Calu3 (cell line): Measurements from ENCODE around the gene TNPO2. TPM values are rescaled to one million over a fixed set of nuclear protein-coding genes. Genes with fewer than 3 reads are reported as not detected.
A peak's percentile ranks its signal among the peaks of the same experiment; 100 is the strongest.

Experiments used
- BruUV-seq: library from RNA; stranded (reverse); fragments of 400-500 nt; replicated peaks from 2 replicates; lab custom pipeline; 2021; lab: Mats Ljungman, UMichigan
- CTCF ChIA-PET: fragments of 300-600 bp; sonication (Branson Sonifier 250); formaldehyde crosslinking; loops from one replicate; lab custom pipeline; 2022; ENCODE audit warnings: antibody characterized with exemption; lab: Charles Lee
- DNase-seq: peaks from one replicate; pipeline ENCODE4 v3.0.0; 2022
- H3K27ac Mint-ChIP-seq: one replicate; pipeline ENCODE4 v1.8.0; 2022; ENCODE audit warnings: mixed read lengths; ENCODE audit not compliant: unreplicated experiment
- H3K27me3 Mint-ChIP-seq: one replicate; pipeline ENCODE4 v1.8.0; 2022; ENCODE audit warnings: mixed read lengths; ENCODE audit not compliant: unreplicated experiment
- H3K36me3 Mint-ChIP-seq: one replicate; pipeline ENCODE4 v1.8.0; 2022; ENCODE audit warnings: mild to moderate bottlenecking, moderate library complexity, mixed read lengths; ENCODE audit not compliant: insufficient read depth, unreplicated experiment
- H3K4me1 Mint-ChIP-seq: one replicate; pipeline ENCODE4 v1.8.0; 2022; ENCODE audit warnings: mild to moderate bottlenecking, low read depth, mixed read lengths; ENCODE audit not compliant: unreplicated experiment
- H3K4me3 Mint-ChIP-seq: one replicate; pipeline ENCODE4 v1.8.0; 2022; ENCODE audit warnings: mild to moderate bottlenecking, low read depth, moderate library complexity, mixed read lengths; ENCODE audit not compliant: unreplicated experiment
- H3K9me3 Mint-ChIP-seq: one replicate; pipeline ENCODE4 v1.8.0; 2022; ENCODE audit warnings: low read depth, mixed read lengths; ENCODE audit not compliant: unreplicated experiment
- CTCF ChIP-seq: fragments of 200-600 bp; IDR thresholded peaks from one replicate; pipeline ENCODE4 v1.8.0; 2022; ENCODE audit warnings: antibody characterized with exemption; ENCODE audit not compliant: unreplicated experiment
- intact Hi-C: fragments of 100-400 bp; cut with micrococcal nuclease; formaldehyde crosslinking; loops from one replicate; pipeline ENCODE4 v1.10.0; 2022; ENCODE audit not compliant: unreplicated experiment
- total RNA-seq: library from RNA; stranded (reverse); gene quantifications from 2 replicates; pipeline ENCODE4 v1.2.3, GENCODE V29; 2022

The TNPO2 gene
- total RNA-seq, 1 experiment from 2014 or later, result 67.0 TPM

- TF ChIP-seq CTCF, result no peak
- Mint-ChIP-seq H3K36me3 (peaks cover 70% of the 10 kb centered on the region), H3K9me3 (no peaks in the 10 kb centered on the region), H3K27ac (peak within 1 kb of the TSS; percentile 95), H3K4me1 (peaks cover 19% of the 10 kb centered on the region), H3K27me3 (no peaks in the 10 kb centered on the region), H3K4me3 (peak within 1 kb of the TSS; percentile 90)
- intact Hi-C loops, result no loop called here
- peak; percentile 88 for DNase-seq
- no TSS peak for BruUV-seq
- CTCF ChIA-PET, result interaction anchor here (0.5 to 1.0 kb wide), 3 partner anchors 10 to 1645 kb away, joined by 3 read pairs; no protein-coding TSS in a partner anchor
These were observed 13.5 kb upstream of the TNPO2 start, which contains the start of gene GET3 for GRCh38 chr19:12736995-12737834. Gene GET3 (plus strand): TSS chr19:12737497. CDS start chr19:12737506, 9 bp downstream.

GRCh38 chr19:12733369-12734214 lies 9.9 kb upstream of the TNPO2 start:
- H3K27me3 Mint-ChIP-seq, result no peaks in the 10 kb centered on the region
- TSS peak; percentile 40 for BruUV-seq
- intact Hi-C loops, result no loop called here

GRCh38 chr19:12731337-12731736 lies 7.6 kb upstream of the TNPO2 start:
- no peak for TF ChIP-seq CTCF
- H3K27ac Mint-ChIP-seq, result no peak overlapping the region
- no peak for DNase-seq
- intact Hi-C loops, result no loop called here
- H3K4me3 Mint-ChIP-seq, result no peak overlapping the region
- H3K4me1 Mint-ChIP-seq, result peaks cover 11% of the 10 kb centered on the region
- no peaks in the 10 kb centered on the region for H3K27me3 Mint-ChIP-seq
- no peaks in the 10 kb centered on the region for H3K9me3 Mint-ChIP-seq
- CTCF ChIA-PET, result no interaction called here
- no TSS peak for BruUV-seq
- H3K36me3 Mint-ChIP-seq, result peaks cover 41% of the 10 kb centered on the region

More at GRCh38 chr19:12733369-12734214, 9.9 kb upstream of the TNPO2 start:
- H3K27ac Mint-ChIP-seq, result no peak overlapping the region
- no peaks in the 10 kb centered on the region for H3K9me3 Mint-ChIP-seq
- peaks cover 15% of the 10 kb centered on the region for H3K4me1 Mint-ChIP-seq
- peak overlapping the region; percentile 80 for H3K4me3 Mint-ChIP-seq
- peak; percentile 33 for DNase-seq
- TF ChIP-seq CTCF, result peak; percentile 50
- H3K36me3 Mint-ChIP-seq, result peaks cover 54% of the 10 kb centered on the region
- CTCF ChIA-PET, result interaction anchor here (0.6 to 1.4 kb wide), 3 partner anchors 11 to 64 kb away, joined by 3 to 4 read pairs (median 3); no protein-coding TSS in a partner anchor

GRCh38 chr19:12730064-12730463 lies 6.3 kb upstream of the TNPO2 start:
- CTCF ChIA-PET, result no interaction called here
- Mint-ChIP-seq H3K36me3 (peaks cover 41% of the 10 kb centered on the region), H3K27ac (no peak overlapping the region), H3K4me3 (no peak overlapping the region), H3K4me1 (peaks cover 11% of the 10 kb centered on the region), H3K9me3 (no peaks in the 10 kb centered on the region), H3K27me3 (no peaks in the 10 kb centered on the region)
- TF ChIP-seq CTCF, result no peak
- intact Hi-C loops, result no loop called here
- DNase-seq, result no peak
- no TSS peak for BruUV-seq
